Fibroblast of lung (primary cell): ENCODE results near the gene UBE2L6. TPM values are rescaled to one million over a fixed set of nuclear protein-coding genes. Genes with fewer than 3 reads are reported as not detected.

Experiments used
- DNase-seq, 2 donors: peaks; one replicate each; pipeline versions ENCODE4 v3.0.0 to v3.0.0-alpha.2; 2010; ENCODE audit warnings: low read depth in 2 of 2
- H2AFZ ChIP-seq: 2 replicates; pipeline ENCODE4 v1.5.1; 2012; ENCODE audit warnings: low read length, control low read depth, inconsistent platforms
- H3K27ac ChIP-seq: 2 replicates; pipeline ENCODE4 v1.5.1; 2011; ENCODE audit warnings: low read length, control low read depth; ENCODE audit not compliant: insufficient read depth
- H3K27me3 ChIP-seq: 2 replicates; pipeline ENCODE4 v1.5.1; 2011; ENCODE audit warnings: mild to moderate bottlenecking, low read length; ENCODE audit not compliant: control insufficient read depth, insufficient read depth
- H3K36me3 ChIP-seq: 2 replicates; pipeline ENCODE4 v1.5.1; 2011; ENCODE audit warnings: low read length; ENCODE audit not compliant: control insufficient read depth, insufficient read depth
- H3K4me1 ChIP-seq: 2 replicates; pipeline ENCODE4 v1.5.1; 2011; ENCODE audit warnings: low read length; ENCODE audit not compliant: control insufficient read depth, insufficient read depth; ENCODE audit errors: extremely low read depth
- H3K4me2 ChIP-seq: 2 replicates; pipeline ENCODE4 v1.5.1; 2011; ENCODE audit warnings: low read length, control low read depth; ENCODE audit not compliant: insufficient read depth; ENCODE audit errors: extremely low read depth
- H3K4me3 ChIP-seq, 4 experiments: fragments of 200-600 bp in 1 of 4; sonication (generic) in 1 of 4; replicated peaks in 1 of 4; 2 replicates each; pipeline ENCODE4 v1.5.1; 2011 to 2016; ENCODE audit warnings: low read length in 4 of 4, low read depth in 3 of 4, mild to moderate bottlenecking in 3 of 4, control low read depth in 2 of 4, inconsistent platforms in 1 of 4, mixed read lengths in 1 of 4; ENCODE audit not compliant: insufficient read depth in 1 of 4; ENCODE audit errors: control extremely low read depth in 1 of 4
- H3K79me2 ChIP-seq: 2 replicates; pipeline ENCODE4 v1.5.1; 2012; ENCODE audit warnings: mild to moderate bottlenecking, low read length, inconsistent platforms; ENCODE audit not compliant: control insufficient read depth, insufficient read depth
- H3K9ac ChIP-seq: 2 replicates; pipeline ENCODE4 v1.5.1; 2011; ENCODE audit warnings: mild to moderate bottlenecking, low read length, control low read depth; ENCODE audit not compliant: insufficient read depth
- H3K9me3 ChIP-seq: 2 replicates; pipeline ENCODE4 v1.5.1; 2012; ENCODE audit warnings: low read depth, low read length; ENCODE audit not compliant: control insufficient read depth, insufficient read depth
- H4K20me1 ChIP-seq: 2 replicates; pipeline ENCODE4 v1.5.1; 2011; ENCODE audit warnings: low read length; ENCODE audit not compliant: control insufficient read depth, insufficient read depth; ENCODE audit errors: extremely low read depth
- CTCF ChIP-seq, 2 donors: IDR thresholded peaks in 1 of 2; conservative IDR thresholded peaks in 1 of 2; 1 replicate in 1 of 2; 2 replicates in 1 of 2; pipeline ENCODE4 v1.5.1; 2011 to 2012; ENCODE audit warnings: low read length in 2 of 2, control low read depth in 1 of 2, inconsistent platforms in 1 of 2, low read depth in 1 of 2, mild to moderate bottlenecking in 1 of 2
- EZH2 ChIP-seq: IDR thresholded peaks from 2 replicates; pipeline ENCODE4 v1.5.1; 2012; ENCODE audit warnings: low read length, control low read depth, mild to moderate bottlenecking; ENCODE audit errors: missing control alignments
- polyA plus RNA-seq, 2 donors: library from polyadenylated mRNA; depleted of rRNA in 1 of 2; stranded (reverse) in 1 of 2; unstranded in 1 of 2; fragments of >200 nt; gene quantifications; 2 replicates each; pipeline ENCODE4 v1.2.1, GENCODE V29; 2011 to 2012; ENCODE audit warnings: missing spikeins in 1 of 2
- total RNA-seq: library from RNA; depleted of rRNA; stranded (reverse); fragments of >200 nt; gene quantifications from 2 replicates; pipeline ENCODE4 v1.2.1, GENCODE V29; 2014

The UBE2L6 gene
- total and polyA plus RNA-seq, 2 donors (not counting 1 experiment from before 2014, with no cell fraction given): 94.8 to 113 TPM

GRCh38 chr11:57546869-57547475, 20.5 kb downstream of the UBE2L6 start:
- H3K27ac ChIP-seq: no peak overlapping the region
- no peak overlapping the region for H3K9ac ChIP-seq
- H3K4me3 ChIP-seq: no peak overlapping the region
- H3K9me3 ChIP-seq: no peaks in the 10 kb centered on the region
- DNase-seq: peak; percentile 23 to 26
- no peaks in the 10 kb centered on the region for H3K79me2 ChIP-seq
- H2AFZ ChIP-seq: no peak overlapping the region
- H3K4me1 ChIP-seq: peaks cover 2% of the 10 kb centered on the region
- H4K20me1 ChIP-seq: no peaks in the 10 kb centered on the region
- TF ChIP-seq CTCF (conservative IDR thresholded peaks at IDR 0.05 in 1 of 2, IDR thresholded peaks at IDR 0.05 in 1 of 2; ENCODE audit: low read depth in 1 of 2, low read length in 2 of 2) (peak; percentile 9), EZH2 (no peak)
- H3K4me2 ChIP-seq: no peak overlapping the region
- H3K27me3 ChIP-seq: peaks cover 9% of the 10 kb centered on the region
- peaks cover 6% of the 10 kb centered on the region for H3K36me3 ChIP-seq

- Histone ChIP-seq H3K79me2 (no peaks in the 10 kb centered on the region), H3K4me2 (no peak overlapping the region), H3K27me3 (peaks cover 9% of the 10 kb centered on the region), H4K20me1 (no peaks in the 10 kb centered on the region), H3K9ac (no peak overlapping the region), H3K9me3 (no peaks in the 10 kb centered on the region), H3K4me3 (no peak overlapping the region), H3K27ac (no peak overlapping the region), H3K4me1 (peaks cover 2% of the 10 kb centered on the region), H3K36me3 (peaks cover 3% of the 10 kb centered on the region), H2AFZ (no peak overlapping the region)
- no peak for DNase-seq
- TF ChIP-seq CTCF (conservative IDR thresholded peaks at IDR 0.05 in 1 of 2, IDR thresholded peaks at IDR 0.05 in 1 of 2; ENCODE audit: low read depth in 1 of 2, low read length in 2 of 2): no peak
- no peak for TF ChIP-seq EZH2
These were observed 21.0 kb downstream of the UBE2L6 start for GRCh38 chr11:57546451-57546850.

- no peak overlapping the region for H3K9ac ChIP-seq
- no peak overlapping the region for H3K4me3 ChIP-seq
- H3K79me2 ChIP-seq: no peaks in the 10 kb centered on the region
- H3K9me3 ChIP-seq: no peaks in the 10 kb centered on the region
- H3K4me1 ChIP-seq: peaks cover 2% of the 10 kb centered on the region
- H4K20me1 ChIP-seq: no peaks in the 10 kb centered on the region
- no peak for DNase-seq
- no peak overlapping the region for H3K4me2 ChIP-seq
- no peak for TF ChIP-seq CTCF (conservative IDR thresholded peaks at IDR 0.05 in 1 of 2, IDR thresholded peaks at IDR 0.05 in 1 of 2; ENCODE audit: low read depth in 1 of 2, low read length in 2 of 2)
- TF ChIP-seq EZH2: no peak
- no peak overlapping the region for H3K27ac ChIP-seq
- no peak overlapping the region for H2AFZ ChIP-seq
- peaks cover 3% of the 10 kb centered on the region for H3K36me3 ChIP-seq
- peaks cover 9% of the 10 kb centered on the region for H3K27me3 ChIP-seq
These were observed 21.6 kb downstream of the UBE2L6 start for GRCh38 chr11:57545883-57546282.
